Epidermal melanocyte (primary cell): ENCODE data around the gene GAPDH.
"Not testable (repeated sequence)": the region's sequence is repeated elsewhere in the genome, so short reads cannot be mapped to it uniquely, and the experiment has no call there.

Source experiments
- DNase-seq: peaks from one replicate; pipeline ENCODE4 v3.0.0; 2011; ENCODE audit warnings: low spot score; ENCODE audit not compliant: insufficient read length

GAPDH gene

GRCh38 chr12:6542209-6543009 lies 8.1 kb downstream of the GAPDH start:
- DNase-seq = no peak

- no peak for DNase-seq
Measured at GRCh38 chr12:6546016-6546415, 11.7 kb downstream of the GAPDH start.

- DNase-seq = no peak
Measured at GRCh38 chr12:6547566-6547965, 13.2 kb downstream of the GAPDH start.

GRCh38 chr12:6547987-6548386 lies 13.7 kb downstream of the GAPDH start:
- DNase-seq = no peak

- DNase-seq = no peak
Measured at GRCh38 chr12:6548556-6548955, 14.2 kb downstream of the GAPDH start.

GRCh38 chr12:6548966-6549683 lies 14.8 kb downstream of the GAPDH start:
- no peak for DNase-seq

GRCh38 chr12:6549684-6550151 lies 15.4 kb downstream of the GAPDH start:
- DNase-seq = no peak

GRCh38 chr12:6550294-6551062 lies 16.2 kb downstream of the GAPDH start:
- DNase-seq = no peak

- DNase-seq = no peak
Measured at GRCh38 chr12:6551063-6551461, 16.7 kb downstream of the GAPDH start.

- no peak for DNase-seq
Measured at GRCh38 chr12:6551496-6552139, 17.3 kb downstream of the GAPDH start.

- DNase-seq = no peak
Measured at GRCh38 chr12:6552140-6552551, 17.8 kb downstream of the GAPDH start.

- peak; percentile 68 for DNase-seq
Measured at GRCh38 chr12:6553051-6553868, 18.9 kb downstream of the GAPDH start.

- DNase-seq = peak; percentile 65
Measured at GRCh38 chr12:6554168-6555017, 20.1 kb downstream of the GAPDH start.

GRCh38 chr12:6555018-6555691 lies 20.8 kb downstream of the GAPDH start:
- no peak for DNase-seq

GRCh38 chr12:6556496-6556817 lies 22.1 kb downstream of the GAPDH start:
- DNase-seq = not testable (repeated sequence)

GRCh38 chr12:6556857-6557256 lies 22.5 kb downstream of the GAPDH start:
- DNase-seq = no peak

GRCh38 chr12:6558014-6558760 lies 23.9 kb downstream of the GAPDH start:
- DNase-seq = peak; percentile 50

GRCh38 chr12:6559500-6559899 lies 25.2 kb downstream of the GAPDH start:
- no peak for DNase-seq
